ENCODE data around the gene FBXO9.

FBXO9 gene

GRCh38 chr6:53142810-53143209, 77.6 kb downstream of the FBXO9 start:
- DNase-seq = no peak

GRCh38 chr6:53143710-53144109, 78.5 kb downstream of the FBXO9 start:
- DNase-seq = no peak

GRCh38 chr6:53144802-53145201, 79.6 kb downstream of the FBXO9 start:
- no peak for DNase-seq

GRCh38 chr6:53148684-53149083, 83.5 kb downstream of the FBXO9 start, which contains the start of gene GCM1:
Gene GCM1 (minus strand): TSS chr6:53148841. CDS start chr6:53145632, 3,209 bp downstream.
- no peak for DNase-seq
